K562 (cell line): ENCODE data around the gene SEZ6L. TPM values are rescaled to one million over a fixed set of nuclear protein-coding genes. Genes with fewer than 3 reads are reported as not detected.

ENCODE experiments used
- GABPB1 ChIP-seq: sonication (generic); formaldehyde crosslinking; IDR thresholded peaks from 2 replicates; pipeline ENCODE4 v1.8.0; 2022; ENCODE audit warnings: mild to moderate bottlenecking, missing genetic modification reagents
- HDAC3 ChIP-seq: fragments of 450-650 bp; IDR thresholded peaks from 2 replicates; pipeline ENCODE4 v1.6.1; 2018; ENCODE audit warnings: borderline replicate concordance, mild to moderate bottlenecking, moderate library complexity; ENCODE audit not compliant: partially characterized antibody
- HIVEP1 ChIP-seq: fragments of 250-450 bp; sonication (Bioruptor Pico); IDR thresholded peaks from 2 replicates; pipeline ENCODE4 v1.4.0; 2020; ENCODE audit warnings: mild to moderate bottlenecking
- HNRNPLL ChIP-seq: fragments of 200-400 bp; formaldehyde crosslinking; IDR thresholded peaks from 2 replicates; pipeline ENCODE4 v1.6.1; 2017; ENCODE audit warnings: low read length, low read depth, mild to moderate bottlenecking; ENCODE audit not compliant: poor library complexity, severe bottlenecking
- KDM1A ChIP-seq, 2 experiments: fragments of 450-650 bp; IDR thresholded peaks; 2 replicates each; pipeline ENCODE4 v1.6.1; 2016; ENCODE audit warnings: mild to moderate bottlenecking in 2 of 2
- MXI1 ChIP-seq: IDR thresholded peaks from 2 replicates; pipeline ENCODE4 v1.6.1; 2011; ENCODE audit warnings: low read depth, mild to moderate bottlenecking, improper control_type of control experiment, low read length
- NR2F6 ChIP-seq: fragments of 450-650 bp; formaldehyde crosslinking; IDR thresholded peaks from 2 replicates; pipeline ENCODE4 v1.4.0; 2020; ENCODE audit warnings: mild to moderate bottlenecking
- PTTG1 ChIP-seq: fragments of 450-650 bp; IDR thresholded peaks from 2 replicates; pipeline ENCODE4 v1.6.1; 2016; ENCODE audit warnings: low read depth, mild to moderate bottlenecking, missing genetic modification characterization, missing compliant biosample characterization
- RBM34 ChIP-seq: fragments of 200-400 bp; formaldehyde crosslinking; IDR thresholded peaks from 2 replicates; pipeline ENCODE4 v1.6.1; 2018; ENCODE audit warnings: low read length, borderline replicate concordance; ENCODE audit not compliant: insufficient read depth
- RCOR1 ChIP-seq, 2 experiments: IDR thresholded peaks; 2 replicates each; pipeline ENCODE4 v1.6.1; 2012; ENCODE audit warnings: low read depth in 2 of 2, low read length in 2 of 2, borderline replicate concordance in 1 of 2, improper control_type of control experiment in 1 of 2
- polyA plus RNA-seq, 8 experiments: library from polyadenylated mRNA; depleted of rRNA in 4 of 8; stranded (reverse) in 5 of 8; unstranded in 3 of 8; fragments of >200 nt; fragmentation: Nextera tagmentation in 2 of 8; fragmentation: Illumina TruSeq in 1 of 8; extraction: Ambion mirVana in 2 of 8; extraction: Trizol in 1 of 8; gene quantifications; 2 replicates each; pipeline versions ENCODE4 v1.2.1 to v1.2.3, GENCODE V29; 2011 to 2014; ENCODE audit warnings: inconsistent platforms in 1 of 8, missing spikeins in 1 of 8
- total RNA-seq, 7 experiments: library from RNA; depleted of rRNA in 6 of 7; stranded (reverse); fragments of >200 nt in 6 of 7; fragmentation: Illumina TruSeq in 2 of 7; extraction: Trizol in 2 of 7; gene quantifications; 2 replicates each; pipeline versions ENCODE4 v1.2.1 to v1.2.3, GENCODE V29; 2011 to 2021; ENCODE audit warnings: low replicate concordance in 1 of 7
- TF ChIP-seq, protein P1 (sequence below): IDR thresholded peaks from 2 replicates; pipeline ENCODE4 v1.6.1; 2011; ENCODE audit warnings: borderline replicate concordance, low read depth, mild to moderate bottlenecking, moderate library complexity, low read length; ENCODE audit not compliant: insufficient read depth, poor library complexity, severe bottlenecking
- TF ChIP-seq, protein P2 (sequence below), 2 experiments: IDR thresholded peaks; 2 replicates each; pipeline ENCODE4 v1.6.1; 2012; ENCODE audit warnings: improper control_type of control experiment in 2 of 2, low read depth in 2 of 2, low read length in 2 of 2, borderline replicate concordance in 1 of 2
- TF ChIP-seq, protein P3 (sequence below): fragments of 250-450 bp; sonication (Bioruptor Pico); IDR thresholded peaks from 2 replicates; pipeline ENCODE4 v1.5.1; 2021; ENCODE audit warnings: mild to moderate bottlenecking
- TF ChIP-seq, protein P4 (sequence below): fragments of 450-650 bp; conservative IDR thresholded peaks from 2 replicates; pipeline ENCODE4 v1.6.1; 2016; ENCODE audit warnings: missing genetic modification characterization, low read depth, mild to moderate bottlenecking, missing compliant biosample characterization, moderate library complexity
- TF ChIP-seq, protein P5 (sequence below), 2 experiments: fragments of 200-800 bp in 1 of 2; sonication (Bioruptor generic) in 1 of 2; sonication (generic) in 1 of 2; formaldehyde crosslinking in 1 of 2; IDR thresholded peaks in 1 of 2; conservative IDR thresholded peaks in 1 of 2; 2 replicates each; pipeline versions ENCODE4 v1.5.0 to v1.6.1; 2016 to 2020; ENCODE audit warnings: missing compliant biosample characterization in 1 of 2, missing genetic modification characterization in 1 of 2, missing genetic modification reagents in 1 of 2
- TF ChIP-seq, protein P6 (sequence below): fragments of 250-450 bp; sonication (Bioruptor Pico); IDR thresholded peaks from 2 replicates; pipeline ENCODE4 v1.5.0; 2020; ENCODE audit warnings: mild to moderate bottlenecking

Gene SEZ6L
- total and polyA plus RNA-seq, 9 of the 15 experiments (the other 6 are each of a cell fraction or from before 2014, with no cell fraction given), result not detected

DNA sequence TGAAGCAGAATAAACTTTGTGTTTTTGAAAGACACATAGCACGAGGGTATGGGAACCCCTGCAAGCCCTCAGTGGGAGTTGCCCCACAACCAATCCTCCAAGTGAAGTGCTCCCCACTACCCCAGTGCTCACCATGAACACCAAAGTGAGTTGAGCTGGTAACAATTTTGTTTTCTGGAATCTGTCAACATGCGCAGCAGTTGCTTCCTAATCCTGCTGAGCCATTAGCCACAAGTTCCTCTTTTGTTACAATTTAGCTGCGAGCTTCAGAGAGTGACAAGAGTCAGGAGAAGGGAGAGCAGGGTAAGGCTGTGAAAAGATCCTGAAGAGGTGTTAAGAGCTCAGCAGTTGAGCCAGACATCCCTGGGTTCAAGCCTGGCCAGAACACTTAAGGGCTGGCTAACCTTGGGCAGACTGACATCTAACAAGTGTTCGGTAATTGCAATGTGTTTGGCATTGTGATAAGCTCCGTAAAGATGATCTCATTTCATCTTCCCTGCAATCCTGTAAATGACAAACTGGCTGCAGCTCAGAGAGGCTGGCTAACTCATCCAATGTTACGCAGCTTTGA, 235.7 kb downstream of the SEZ6L start (continued):
- TF ChIP-seq, protein P1, sequence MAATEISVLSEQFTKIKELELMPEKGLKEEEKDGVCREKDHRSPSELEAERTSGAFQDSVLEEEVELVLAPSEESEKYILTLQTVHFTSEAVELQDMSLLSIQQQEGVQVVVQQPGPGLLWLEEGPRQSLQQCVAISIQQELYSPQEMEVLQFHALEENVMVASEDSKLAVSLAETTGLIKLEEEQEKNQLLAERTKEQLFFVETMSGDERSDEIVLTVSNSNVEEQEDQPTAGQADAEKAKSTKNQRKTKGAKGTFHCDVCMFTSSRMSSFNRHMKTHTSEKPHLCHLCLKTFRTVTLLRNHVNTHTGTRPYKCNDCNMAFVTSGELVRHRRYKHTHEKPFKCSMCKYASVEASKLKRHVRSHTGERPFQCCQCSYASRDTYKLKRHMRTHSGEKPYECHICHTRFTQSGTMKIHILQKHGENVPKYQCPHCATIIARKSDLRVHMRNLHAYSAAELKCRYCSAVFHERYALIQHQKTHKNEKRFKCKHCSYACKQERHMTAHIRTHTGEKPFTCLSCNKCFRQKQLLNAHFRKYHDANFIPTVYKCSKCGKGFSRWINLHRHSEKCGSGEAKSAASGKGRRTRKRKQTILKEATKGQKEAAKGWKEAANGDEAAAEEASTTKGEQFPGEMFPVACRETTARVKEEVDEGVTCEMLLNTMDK, result no peak
- TF ChIP-seq, protein P2, sequence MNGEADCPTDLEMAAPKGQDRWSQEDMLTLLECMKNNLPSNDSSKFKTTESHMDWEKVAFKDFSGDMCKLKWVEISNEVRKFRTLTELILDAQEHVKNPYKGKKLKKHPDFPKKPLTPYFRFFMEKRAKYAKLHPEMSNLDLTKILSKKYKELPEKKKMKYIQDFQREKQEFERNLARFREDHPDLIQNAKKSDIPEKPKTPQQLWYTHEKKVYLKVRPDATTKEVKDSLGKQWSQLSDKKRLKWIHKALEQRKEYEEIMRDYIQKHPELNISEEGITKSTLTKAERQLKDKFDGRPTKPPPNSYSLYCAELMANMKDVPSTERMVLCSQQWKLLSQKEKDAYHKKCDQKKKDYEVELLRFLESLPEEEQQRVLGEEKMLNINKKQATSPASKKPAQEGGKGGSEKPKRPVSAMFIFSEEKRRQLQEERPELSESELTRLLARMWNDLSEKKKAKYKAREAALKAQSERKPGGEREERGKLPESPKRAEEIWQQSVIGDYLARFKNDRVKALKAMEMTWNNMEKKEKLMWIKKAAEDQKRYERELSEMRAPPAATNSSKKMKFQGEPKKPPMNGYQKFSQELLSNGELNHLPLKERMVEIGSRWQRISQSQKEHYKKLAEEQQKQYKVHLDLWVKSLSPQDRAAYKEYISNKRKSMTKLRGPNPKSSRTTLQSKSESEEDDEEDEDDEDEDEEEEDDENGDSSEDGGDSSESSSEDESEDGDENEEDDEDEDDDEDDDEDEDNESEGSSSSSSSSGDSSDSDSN (IDR thresholded peaks at IDR 0.05; ENCODE audit: borderline replicate concordance in 1 of 2, low read depth in 2 of 2, low read length in 2 of 2), result peak in 1 of 2 experiments; percentile 81; a peak in 1 of 4 replicates
- TF ChIP-seq KDM1A (IDR thresholded peaks at IDR 0.05) (peak; percentile 73 to 84; a peak in 3 of 4 replicates), RCOR1 (IDR thresholded peaks at IDR 0.05; ENCODE audit: borderline replicate concordance in 1 of 2, low read depth in 2 of 2, low read length in 2 of 2) (peak in 1 of 2 experiments; percentile 96; a peak in 3 of 4 replicates), NR2F6 (CRISPR knock-in tag) (no peak), HIVEP1 (CRISPR knock-in tag) (no peak), HNRNPLL (no peak), RBM34 (no peak), MXI1 (no peak), HDAC3 (peak; percentile 67), GABPB1 (CRISPR knock-in tag) (no peak), PTTG1 (tag) (no peak)
- TF ChIP-seq, protein P3, sequence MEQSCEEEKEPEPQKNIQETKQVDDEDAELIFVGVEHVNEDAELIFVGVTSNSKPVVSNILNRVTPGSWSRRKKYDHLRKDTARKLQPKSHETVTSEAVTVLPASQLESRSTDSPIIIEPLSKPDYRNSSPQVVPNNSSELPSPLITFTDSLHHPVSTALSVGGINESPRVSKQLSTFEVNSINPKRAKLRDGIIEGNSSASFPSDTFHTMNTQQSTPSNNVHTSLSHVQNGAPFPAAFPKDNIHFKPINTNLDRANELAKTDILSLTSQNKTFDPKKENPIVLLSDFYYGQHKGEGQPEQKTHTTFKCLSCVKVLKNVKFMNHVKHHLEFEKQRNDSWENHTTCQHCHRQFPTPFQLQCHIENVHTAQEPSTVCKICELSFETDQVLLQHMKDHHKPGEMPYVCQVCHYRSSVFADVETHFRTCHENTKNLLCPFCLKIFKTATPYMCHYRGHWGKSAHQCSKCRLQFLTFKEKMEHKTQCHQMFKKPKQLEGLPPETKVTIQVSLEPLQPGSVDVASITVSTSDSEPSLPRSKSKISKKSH (CRISPR knock-in tag), result no peak
- TF ChIP-seq, protein P4, sequence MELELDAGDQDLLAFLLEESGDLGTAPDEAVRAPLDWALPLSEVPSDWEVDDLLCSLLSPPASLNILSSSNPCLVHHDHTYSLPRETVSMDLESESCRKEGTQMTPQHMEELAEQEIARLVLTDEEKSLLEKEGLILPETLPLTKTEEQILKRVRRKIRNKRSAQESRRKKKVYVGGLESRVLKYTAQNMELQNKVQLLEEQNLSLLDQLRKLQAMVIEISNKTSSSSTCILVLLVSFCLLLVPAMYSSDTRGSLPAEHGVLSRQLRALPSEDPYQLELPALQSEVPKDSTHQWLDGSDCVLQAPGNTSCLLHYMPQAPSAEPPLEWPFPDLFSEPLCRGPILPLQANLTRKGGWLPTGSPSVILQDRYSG (tag), result no peak
- TF ChIP-seq, protein P5, sequence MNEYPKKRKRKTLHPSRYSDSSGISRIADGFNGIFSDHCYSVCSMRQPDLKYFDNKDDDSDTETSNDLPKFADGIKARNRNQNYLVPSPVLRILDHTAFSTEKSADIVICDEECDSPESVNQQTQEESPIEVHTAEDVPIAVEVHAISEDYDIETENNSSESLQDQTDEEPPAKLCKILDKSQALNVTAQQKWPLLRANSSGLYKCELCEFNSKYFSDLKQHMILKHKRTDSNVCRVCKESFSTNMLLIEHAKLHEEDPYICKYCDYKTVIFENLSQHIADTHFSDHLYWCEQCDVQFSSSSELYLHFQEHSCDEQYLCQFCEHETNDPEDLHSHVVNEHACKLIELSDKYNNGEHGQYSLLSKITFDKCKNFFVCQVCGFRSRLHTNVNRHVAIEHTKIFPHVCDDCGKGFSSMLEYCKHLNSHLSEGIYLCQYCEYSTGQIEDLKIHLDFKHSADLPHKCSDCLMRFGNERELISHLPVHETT (CRISPR knock-in tag; conservative IDR thresholded peaks at IDR 0.05 in 1 of 2, IDR thresholded peaks at IDR 0.05 in 1 of 2), result peak in 1 of 2 experiments; percentile 49; a peak in 1 of 4 replicates
- TF ChIP-seq, protein P6, sequence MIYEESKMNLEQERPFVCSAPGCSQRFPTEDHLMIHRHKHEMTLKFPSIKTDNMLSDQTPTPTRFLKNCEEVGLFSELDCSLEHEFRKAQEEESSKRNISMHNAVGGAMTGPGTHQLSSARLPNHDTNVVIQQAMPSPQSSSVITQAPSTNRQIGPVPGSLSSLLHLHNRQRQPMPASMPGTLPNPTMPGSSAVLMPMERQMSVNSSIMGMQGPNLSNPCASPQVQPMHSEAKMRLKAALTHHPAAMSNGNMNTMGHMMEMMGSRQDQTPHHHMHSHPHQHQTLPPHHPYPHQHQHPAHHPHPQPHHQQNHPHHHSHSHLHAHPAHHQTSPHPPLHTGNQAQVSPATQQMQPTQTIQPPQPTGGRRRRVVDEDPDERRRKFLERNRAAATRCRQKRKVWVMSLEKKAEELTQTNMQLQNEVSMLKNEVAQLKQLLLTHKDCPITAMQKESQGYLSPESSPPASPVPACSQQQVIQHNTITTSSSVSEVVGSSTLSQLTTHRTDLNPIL (CRISPR knock-in tag), result no peak
